Colon (tissue), 2 donors: Measurements from ENCODE around the gene GCFC2.
"Not testable (repeated sequence)": the region's sequence is repeated elsewhere in the genome, so short reads cannot be mapped to it uniquely, and the experiment has no call there.

Experiments
- FAIRE-seq: peaks from 2 replicates; lab custom pipeline; 2012; peaks lifted over from hg19 to GRCh38; lab: Jason Lieb, UNC
- donor health status: control.
- donor health status: control.

The GCFC2 gene

DNA sequence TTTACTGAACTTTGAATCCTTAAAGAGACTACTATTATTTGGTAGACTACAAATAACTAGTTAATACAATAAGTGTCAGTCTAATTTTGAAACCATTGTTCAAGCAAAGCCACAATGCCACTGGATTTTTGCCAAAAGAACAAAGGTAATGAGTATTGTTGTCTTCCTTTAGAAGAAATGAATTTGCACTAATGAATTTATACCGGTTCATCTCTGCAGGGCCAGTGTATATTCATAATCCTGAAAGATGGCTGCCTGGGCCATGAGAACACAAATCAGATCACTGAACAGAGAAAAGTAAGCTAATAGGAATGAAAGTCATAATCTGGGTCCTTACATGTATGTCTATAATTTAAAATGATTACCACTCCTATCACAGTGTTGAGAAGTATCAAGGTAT is 31.2 kb downstream of the GCFC2 start:
- FAIRE-seq, result no peak

DNA sequence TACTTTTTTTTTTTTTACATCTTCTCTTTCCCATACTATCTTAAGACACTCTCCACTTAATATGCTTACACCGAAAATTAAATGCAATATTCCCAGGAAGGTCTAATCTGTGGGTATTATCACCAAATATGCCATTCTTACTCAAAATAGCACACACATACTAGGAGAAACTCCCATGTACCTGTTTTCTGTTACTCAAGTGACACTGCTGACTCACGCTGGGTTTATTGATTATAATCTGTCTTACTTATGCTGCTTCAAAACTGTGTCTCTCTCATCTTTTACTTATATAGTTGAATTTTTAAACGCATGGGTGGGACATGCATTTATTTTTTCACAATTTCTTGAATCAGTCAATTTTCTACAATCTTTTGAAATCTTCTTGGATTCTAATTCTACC is 34.3 kb downstream of the GCFC2 start:
- FAIRE-seq, result no peak

DNA sequence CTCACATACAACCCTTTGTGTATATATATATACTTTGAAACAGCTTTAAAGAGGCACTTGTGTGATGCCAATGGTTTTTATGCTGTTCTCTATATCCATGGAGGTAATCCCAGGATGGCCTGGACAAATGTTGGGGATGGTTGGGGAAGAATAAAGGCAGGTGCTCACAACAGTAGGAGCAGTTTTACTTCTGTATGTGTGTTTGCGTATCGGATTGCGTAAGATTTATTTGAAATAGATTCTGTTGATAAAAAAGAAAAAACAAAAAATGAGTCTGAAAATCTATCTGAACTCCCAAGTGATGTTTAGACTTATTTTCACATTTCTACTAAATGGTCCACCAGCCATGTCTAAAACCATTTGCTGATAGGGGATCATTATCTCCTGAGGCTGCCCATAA is 34.8 kb downstream of the GCFC2 start:
- FAIRE-seq, result no peak

DNA sequence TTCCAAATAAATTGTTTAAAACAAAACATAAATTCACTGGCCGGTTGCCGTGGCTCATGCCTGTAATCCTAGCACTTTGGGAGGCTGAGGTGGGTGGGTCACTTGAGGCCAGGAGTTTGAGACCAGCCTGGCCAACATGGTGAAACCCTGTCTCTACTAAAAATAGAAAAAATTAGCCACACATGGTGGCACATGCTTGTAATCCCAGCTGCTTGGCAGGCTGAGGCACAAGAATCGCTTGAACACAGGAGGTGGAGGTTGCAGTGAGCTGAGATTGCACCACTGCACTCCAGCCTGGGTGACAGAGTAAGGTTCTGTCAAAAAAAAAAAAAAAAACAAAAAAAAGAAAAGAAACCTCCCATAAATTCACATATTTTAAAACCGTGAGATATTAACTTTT is 35.3 kb downstream of the GCFC2 start:
- not testable (repeated sequence) for FAIRE-seq

DNA sequence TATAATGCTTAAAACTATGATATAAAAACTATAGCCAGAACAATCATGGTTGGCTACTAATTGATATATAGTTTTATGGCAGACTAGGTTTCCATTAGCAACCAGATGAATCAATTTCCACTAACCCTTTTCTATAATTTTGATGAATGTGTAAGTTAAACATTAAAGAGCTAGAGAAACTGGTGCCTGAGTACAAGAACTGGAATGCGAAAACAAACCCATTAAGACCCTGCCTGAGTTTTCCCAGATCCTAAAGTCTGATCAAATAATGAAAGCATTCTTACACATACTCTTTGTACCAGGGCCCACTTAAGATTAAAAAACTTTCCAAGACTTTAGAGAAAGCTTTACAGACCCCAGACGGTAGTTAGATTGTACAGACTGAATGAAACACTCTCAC is 42.8 kb downstream of the GCFC2 start:
- no peak for FAIRE-seq

DNA sequence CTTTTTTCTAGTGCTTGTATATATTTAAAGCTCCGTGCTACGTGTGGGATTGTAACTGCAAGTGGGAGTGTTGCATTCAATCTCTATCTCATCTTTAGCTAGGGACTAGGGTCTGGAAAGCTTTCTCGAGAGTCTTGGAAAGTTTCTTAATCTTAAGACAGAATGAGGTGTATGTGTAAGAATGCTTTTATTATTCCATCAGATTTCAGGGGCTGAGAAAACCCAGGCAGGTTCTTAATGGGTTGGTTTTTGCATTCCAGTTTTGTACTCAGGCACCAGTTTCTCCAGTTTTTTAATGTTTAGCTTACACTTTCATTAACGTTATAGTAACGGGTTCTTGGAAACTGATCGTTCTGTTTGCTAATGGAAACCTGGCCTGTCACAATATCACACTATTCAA is 43.8 kb downstream of the GCFC2 start:
- no peak for FAIRE-seq

DNA sequence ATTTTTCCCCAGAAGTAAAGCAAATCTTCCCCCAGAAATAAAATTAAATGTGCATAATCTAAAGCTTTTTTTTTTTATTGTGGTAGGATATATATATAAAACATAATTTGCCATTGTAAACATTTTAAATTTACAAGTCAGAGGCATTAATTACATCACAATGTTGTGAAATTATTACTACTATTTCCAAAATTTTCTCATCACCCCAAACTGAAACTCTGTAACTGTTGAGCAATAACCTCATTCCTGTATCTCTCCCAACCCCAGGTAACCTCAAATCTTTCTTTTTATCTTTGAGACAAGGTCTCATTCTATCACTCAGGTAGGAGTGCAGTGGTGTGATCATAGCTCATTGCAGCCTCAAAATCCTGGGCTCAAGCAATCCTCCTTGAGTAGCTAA is 52.9 kb downstream of the GCFC2 start:
- FAIRE-seq, result no peak

DNA sequence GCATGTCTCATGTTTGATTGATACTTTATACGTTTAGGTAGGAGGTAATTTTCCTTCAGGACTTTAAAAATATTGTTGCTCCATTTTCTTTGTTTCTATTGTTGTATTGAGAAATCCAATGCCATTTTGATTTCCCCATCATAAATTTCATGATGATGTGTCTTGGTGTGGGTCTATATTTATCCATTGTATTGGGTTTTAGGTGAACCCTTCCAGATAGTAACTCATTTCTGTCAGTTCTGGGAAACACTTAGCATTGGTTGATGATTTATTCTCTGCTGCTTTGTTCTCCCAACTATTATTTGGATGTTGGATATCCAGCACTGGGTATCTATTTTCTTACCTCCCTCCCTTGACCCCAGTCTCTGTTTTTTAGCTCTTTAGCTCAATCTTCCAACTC is 54.2 kb downstream of the GCFC2 start:
- no peak for FAIRE-seq

DNA sequence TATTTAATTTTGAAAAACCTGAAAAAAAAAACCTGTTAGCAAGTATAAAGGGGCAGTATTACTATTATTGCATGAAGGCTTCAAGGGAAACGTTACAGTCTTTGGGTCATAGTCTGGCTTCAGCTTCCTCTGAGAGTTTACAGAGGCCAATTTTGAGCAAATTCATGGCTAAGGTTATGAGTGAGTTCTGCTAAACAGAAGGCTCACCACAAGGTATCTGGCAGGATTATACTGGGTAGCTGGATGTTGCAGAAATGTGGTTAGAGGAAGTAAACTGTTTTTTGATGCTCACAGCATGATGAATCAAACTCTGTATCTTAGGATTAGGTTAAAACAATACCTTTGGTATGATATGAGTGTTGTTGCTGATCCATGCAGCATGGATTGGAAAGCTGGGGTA is 54.9 kb downstream of the GCFC2 start:
- no peak for FAIRE-seq

DNA sequence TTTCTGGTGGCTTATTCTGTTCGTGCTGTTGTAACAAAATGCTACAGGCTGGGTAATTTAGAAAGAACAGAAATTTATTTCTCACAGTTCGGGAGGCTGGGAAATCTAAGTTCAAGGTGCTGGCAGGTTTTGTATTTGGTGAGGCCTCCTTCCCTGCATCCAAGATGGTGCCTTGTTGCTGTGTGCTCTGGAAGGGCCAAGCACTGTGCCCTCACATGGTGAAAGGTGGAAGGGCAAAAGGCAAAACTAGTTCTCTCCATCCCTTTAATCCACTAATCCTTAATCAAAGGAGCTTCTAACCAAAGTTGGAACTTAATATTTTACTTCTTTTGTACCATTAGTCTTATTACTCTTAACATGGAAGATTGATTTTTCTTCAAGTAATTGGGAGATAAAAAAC is 56.7 kb downstream of the GCFC2 start:
- FAIRE-seq, result no peak

DNA sequence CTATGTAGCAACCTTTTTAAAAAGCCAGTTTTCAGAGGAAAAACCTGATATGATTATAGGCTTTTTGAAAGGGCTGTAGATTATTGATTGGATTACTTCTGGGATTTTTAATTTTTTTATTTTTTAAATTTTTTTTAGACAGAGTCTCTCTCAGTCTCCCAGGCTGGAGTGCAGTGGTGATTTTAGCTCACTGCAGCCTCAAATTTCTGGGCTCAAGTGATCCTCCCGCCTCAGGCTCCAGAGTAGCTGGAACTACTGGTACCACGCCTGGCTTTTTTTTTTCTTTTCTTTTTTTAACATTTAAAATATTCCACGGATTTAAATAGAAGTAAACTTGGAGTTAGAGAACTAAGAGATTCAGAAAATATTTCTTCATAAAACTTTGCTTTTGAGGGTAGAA is 62.9 kb downstream of the GCFC2 start:
- no peak for FAIRE-seq

DNA sequence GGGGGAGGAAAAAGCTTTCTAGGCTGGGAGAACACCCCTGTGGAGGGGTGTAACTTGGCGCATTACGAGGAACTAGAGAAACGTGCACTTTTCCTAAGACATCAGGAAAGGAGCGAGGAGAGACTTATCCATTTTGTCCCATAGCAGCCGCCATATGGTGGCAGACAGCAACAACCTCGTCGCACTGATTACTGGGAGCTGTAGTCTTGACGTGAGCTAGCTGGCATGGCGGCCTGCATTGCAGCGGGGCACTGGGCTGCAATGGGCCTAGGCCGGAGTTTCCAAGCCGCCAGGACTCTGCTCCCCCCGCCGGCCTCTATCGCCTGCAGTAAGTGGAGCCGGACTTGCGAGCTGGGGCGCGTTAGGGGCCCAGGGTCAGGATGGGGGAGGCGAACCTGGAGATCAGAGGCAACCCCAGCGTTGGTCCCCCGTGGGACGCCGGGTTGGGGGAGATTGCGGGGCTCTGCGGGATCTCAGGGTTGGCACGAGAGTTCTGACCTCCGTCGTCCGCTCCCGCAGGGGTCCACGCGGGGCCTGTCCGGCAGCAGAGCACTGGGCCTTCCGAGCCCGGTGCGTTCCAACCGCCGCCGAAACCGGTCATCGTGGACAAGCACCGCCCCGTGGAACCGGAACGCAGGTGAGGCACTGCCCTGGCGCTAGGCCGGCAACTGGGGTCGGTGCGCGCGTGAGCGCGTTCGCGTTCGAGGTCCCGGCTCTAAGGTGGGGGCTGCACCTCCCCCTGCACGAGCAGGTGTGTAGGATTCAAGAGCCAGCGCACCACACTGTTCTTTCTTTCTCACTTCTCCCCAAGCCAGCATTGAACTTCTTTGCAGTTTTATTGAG is 63.9 kb downstream of the GCFC2 start, which contains the start of gene MRPL19:
TSS of gene MRPL19 (plus strand) at position 201 of the 843 bp plus-strand sequence. CDS start at position 226, 25 bp downstream.
- FAIRE-seq, result no peak

DNA sequence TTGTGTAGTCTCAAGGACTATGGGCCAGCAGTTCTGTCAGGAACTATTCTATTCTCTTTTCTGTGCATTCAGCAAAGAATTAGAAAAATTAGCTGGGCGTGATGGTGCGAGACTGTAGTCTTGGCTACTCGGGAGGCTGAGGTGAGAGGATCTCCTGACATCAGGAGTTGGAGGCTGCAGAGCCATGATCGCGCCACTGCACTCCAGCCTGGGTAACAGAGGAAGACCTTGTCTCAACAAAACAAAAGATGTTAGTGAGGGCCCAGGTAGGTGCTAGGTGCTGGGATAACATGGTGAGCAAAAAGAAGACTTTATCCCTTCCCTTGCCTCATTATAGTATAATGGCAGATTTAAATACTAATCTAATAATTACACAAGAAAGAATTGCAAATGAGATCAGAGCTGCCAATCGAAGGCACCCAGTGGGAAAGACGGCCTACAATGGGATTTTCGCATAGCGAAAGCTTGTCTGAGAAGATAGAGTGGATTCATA is 64.6 kb downstream of the GCFC2 start:
- FAIRE-seq, result no peak

DNA sequence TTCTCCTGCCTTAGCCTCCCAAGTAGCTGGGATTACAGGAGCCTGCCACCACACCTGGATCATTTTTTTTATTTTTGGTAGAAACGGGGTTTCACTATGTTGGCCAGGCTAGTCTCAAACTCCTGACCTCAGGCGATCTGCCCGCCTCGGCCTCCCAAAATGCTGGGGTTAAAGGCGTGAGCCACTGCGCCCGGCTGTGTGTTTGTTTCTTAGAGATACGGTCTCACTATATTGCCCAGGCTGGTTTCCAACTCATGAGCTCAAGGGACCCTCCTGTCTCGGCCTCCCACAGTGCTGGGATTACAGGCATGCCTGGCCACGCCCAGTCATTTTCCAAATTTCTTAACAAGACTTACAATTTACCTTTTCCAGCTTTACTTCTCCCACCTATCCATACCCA is 65.1 kb downstream of the GCFC2 start:
- no peak for FAIRE-seq

DNA sequence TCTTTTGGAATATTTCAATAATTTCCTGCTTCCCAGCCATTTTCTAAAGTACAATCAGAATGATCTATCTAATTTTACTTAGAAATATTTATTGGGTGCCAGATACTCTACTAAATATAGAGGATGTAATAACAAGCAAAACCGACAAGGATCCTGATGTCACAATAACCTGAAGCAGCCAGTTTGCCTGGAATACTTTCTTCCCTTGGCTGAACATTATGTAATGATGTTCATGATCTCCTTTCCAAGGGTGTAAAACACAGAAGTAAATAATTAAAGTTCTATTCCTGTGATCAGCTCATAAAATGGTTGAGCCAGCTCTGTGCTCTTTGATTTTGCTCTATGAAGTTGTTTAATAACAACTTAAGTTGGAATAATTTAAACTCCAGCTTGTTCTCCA is 66.7 kb downstream of the GCFC2 start:
- no peak for FAIRE-seq

DNA sequence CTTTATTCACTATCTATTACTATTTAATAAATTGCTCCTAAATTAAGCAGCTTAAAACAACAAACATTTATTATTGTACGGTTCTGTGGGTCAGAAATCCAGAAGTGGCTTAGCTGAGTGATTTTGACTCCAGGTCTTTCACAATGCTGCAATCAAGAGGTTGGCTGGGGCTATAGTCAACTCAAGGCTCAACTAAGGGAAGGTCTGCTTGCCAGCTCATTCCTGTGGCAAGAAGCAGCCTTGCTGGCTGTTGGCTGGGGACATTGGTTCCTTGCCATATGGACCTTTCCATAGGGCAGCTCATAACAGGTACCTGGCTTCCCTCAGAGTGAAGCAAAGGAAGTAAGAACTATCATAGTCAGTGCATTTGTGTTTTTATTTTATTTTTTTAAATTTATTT is 69.1 kb downstream of the GCFC2 start:
- FAIRE-seq, result no peak

DNA sequence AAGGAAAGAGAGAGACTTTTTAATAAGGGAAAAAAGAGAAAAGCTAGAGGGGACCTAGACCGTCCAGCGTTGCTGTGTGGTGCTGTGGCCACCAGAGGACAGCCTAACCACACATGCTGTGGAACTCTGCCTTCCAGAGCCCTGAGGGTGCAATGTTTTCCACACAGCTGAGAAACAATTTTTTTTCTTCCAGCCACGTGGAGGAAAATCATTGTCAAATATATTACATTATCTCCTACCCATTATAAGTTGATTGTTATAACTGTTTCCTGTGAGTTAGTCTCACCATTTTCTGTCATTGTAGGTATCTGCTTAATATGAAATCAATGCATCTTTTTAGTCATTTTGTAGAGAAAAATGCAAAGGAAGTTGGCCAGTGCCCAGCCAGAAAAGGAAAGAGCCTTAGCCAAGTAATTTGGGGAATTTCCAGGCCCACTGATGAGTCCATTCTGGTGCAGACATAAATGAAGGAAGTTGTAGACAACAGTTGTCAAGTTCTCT is 70.0 kb downstream of the GCFC2 start:
- no peak for FAIRE-seq

DNA sequence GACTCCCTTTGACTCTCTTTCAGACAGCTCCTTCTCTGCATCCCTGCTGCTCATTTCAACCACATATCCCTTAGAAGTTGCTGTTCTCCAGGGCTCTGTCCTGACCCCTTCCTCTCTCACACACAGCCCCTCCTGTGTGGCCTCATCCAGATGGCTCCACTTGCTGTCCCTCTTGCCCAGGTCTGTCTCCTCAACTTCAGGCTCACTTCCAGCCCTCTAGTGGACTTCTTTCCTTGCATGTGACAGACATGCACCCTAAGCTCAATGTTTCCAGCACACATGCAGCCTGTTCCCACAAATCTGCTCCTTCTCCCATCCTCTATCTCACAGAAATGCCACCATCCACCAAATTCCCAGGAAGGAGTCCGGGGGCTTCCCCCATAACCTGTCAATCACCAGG is 73.1 kb downstream of the GCFC2 start:
- no peak for FAIRE-seq

DNA sequence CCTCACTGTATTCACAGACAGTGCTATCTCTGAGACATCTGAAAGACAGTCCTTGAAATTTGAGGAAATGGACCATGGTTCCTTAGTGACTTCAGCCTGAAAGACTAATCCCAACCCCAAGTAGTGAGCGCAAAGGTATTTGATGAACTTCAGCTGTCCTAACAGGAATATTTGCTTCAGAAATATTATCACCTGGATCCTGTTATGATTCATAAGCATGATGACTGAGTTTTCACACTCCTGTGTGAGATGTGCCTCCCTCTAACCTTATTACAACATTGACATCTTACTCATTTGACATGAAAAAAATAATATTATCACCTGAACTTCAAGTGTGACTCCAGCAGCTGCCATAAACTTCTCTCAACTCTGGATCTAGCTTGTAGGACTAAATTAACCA is 75.8 kb downstream of the GCFC2 start:
- FAIRE-seq, result no peak

DNA sequence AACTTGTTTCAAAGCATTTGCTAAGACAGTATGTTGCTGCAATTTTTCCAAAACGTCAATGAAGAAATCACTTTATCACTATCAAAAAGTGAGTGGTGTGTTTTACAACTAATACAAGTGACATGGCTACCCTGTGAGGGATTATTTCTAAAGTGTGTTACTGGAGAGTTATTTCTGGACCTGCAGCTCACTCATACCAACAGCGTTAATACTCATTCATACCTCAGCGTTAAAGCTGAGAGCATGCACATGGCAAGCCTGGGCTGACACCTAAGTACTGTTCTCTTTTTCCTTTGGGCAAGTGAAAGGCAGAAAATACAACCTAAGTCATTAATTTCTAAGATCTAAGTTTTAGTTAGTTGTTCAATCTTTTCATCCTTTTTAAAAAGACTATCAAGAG is 77.1 kb downstream of the GCFC2 start:
- FAIRE-seq, result no peak

DNA sequence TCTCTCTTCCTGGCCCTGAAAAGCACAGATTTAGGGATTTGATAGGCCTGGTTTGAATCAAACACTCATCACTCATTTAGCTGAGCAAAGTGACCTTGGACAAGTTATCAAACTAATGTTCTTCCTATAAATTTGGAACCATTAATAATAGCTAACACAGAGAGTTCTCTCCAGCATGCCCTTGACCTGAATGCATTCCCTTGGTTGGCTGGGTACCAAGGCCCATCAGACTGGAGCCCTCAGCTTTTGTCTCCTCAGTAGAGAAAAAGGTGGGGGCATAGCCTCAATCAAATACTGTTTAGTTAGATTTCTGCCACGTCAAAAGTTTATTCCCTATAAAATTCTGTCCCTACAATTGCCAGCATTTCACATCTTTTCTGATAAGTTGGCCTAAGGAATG is 77.9 kb downstream of the GCFC2 start:
- no peak for FAIRE-seq

DNA sequence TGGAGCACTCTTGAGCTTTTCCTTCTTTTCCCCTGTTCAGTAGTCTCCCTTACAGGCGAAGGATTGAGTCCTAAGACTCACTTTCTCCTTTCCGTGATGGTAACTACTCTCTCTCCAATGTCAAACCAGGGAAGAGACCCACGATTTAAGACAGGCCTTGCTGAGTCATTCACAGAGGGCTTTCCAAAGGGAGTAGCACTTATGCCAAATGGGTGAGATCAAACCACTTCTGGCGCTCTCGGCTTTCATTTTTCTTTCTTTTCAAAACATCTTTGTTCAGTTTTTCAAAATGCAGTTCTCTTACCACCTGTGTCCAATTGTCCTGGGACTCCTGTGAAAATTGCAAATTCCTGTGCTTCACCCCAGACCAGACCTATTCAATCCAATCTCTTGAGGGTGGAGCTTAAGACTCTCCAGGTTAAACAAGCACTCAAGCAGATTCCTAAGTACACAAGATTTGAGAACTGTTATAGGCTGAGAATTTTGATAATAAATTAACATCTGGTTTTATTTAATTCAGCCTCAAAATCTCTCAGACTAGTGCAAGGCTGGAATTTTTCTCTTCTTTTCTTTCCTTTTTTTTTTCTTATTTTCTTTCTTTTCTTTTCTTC is 78.5 kb downstream of the GCFC2 start:
- FAIRE-seq, result no peak

DNA sequence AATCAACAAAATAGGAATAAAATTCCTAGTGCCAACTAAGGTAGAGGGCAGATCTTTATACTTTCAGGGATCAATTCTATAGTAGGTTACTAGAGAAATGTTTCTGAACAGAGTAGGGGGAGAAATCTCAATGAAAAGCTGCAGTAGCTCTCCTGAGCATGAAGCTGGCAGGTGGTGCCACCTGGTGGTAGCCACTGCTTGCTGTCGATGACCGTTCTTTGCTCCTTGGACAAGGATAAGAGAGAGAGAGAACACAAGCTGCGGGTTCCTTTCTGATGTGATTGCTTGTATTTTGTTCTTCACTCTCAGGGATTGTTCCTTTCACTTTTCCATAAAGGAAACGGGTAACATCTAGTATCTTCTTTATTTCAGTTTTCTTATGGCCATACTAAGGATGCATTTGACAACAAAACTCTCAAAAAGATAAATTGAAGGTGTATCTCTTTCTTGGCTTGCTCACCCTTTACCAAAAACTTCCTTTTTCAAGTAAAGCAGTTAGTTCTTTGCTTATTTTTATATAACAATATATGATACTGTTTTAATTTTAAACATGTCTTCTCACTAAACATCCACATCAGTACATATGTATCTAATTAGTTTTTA is 82.7 kb downstream of the GCFC2 start:
- no peak for FAIRE-seq
